ENCODE measurements around the gene USP5. TPM values are rescaled to one million over a fixed set of nuclear protein-coding genes. Genes with fewer than 3 reads are reported as not detected.

Gene USP5
- polyA plus RNA-seq, 1 donor, result 49.7 TPM

GRCh38 chr12:6819106-6820030 is 32.6 kb upstream of the USP5 start:
- WGBS (ENCODE audit: insufficient coverage, low lambda C conversion rate), result 100% methylated on average over 1 of the region's 13 CpGs
- no peak for DNase-seq
- Histone ChIP-seq H3K9me3 (ENCODE audit: control insufficient read depth, low read depth, low read length) (no peaks in the 10 kb centered on the region), H3K4me3 (ENCODE audit: low read length) (no peak overlapping the region), H3K27me3 (ENCODE audit: control insufficient read depth, insufficient read depth, low read length) (peaks cover 30% of the 10 kb centered on the region), H3K4me1 (ENCODE audit: control insufficient read depth, insufficient read depth, low read length) (peaks cover 15% of the 10 kb centered on the region), H3K27ac (ENCODE audit: low read length) (no peak overlapping the region), H3K36me3 (ENCODE audit: control insufficient read depth, insufficient read depth, low read length) (no peaks in the 10 kb centered on the region)

- no peaks in the 10 kb centered on the region for H3K36me3 ChIP-seq (ENCODE audit: control insufficient read depth, insufficient read depth, low read length)
- H3K27me3 ChIP-seq (ENCODE audit: control insufficient read depth, insufficient read depth, low read length), result peaks cover 25% of the 10 kb centered on the region
- H3K9me3 ChIP-seq (ENCODE audit: control insufficient read depth, low read depth, low read length), result no peaks in the 10 kb centered on the region
Observed at GRCh38 chr12:6820166-6820565, 31.8 kb upstream of the USP5 start.

GRCh38 chr12:6821591-6822425 is 30.1 kb upstream of the USP5 start, which contains the start of gene GPR162:
TSS of gene GPR162 (plus strand) at chr12:6821821. CDS start at chr12:6823899, 2,078 bp downstream.
- Histone ChIP-seq H3K36me3 (ENCODE audit: control insufficient read depth, insufficient read depth, low read length) (no peaks in the 10 kb centered on the region), H3K27me3 (ENCODE audit: control insufficient read depth, insufficient read depth, low read length) (peaks cover 25% of the 10 kb centered on the region), H3K4me3 (ENCODE audit: low read length) (peak within 1 kb of the TSS; percentile 41), H3K4me1 (ENCODE audit: control insufficient read depth, insufficient read depth, low read length) (peaks cover 20% of the 10 kb centered on the region), H3K27ac (ENCODE audit: low read length) (no peak within 1 kb of the TSS), H3K9me3 (ENCODE audit: control insufficient read depth, low read depth, low read length) (no peaks in the 10 kb centered on the region)
- peak in 1 of 2 donors; percentile 60 for DNase-seq
- no CpG with 5 or more reads among the region's 28 CpGs for WGBS (ENCODE audit: insufficient coverage, low lambda C conversion rate)

More at GRCh38 chr12:6820166-6820565, 31.8 kb upstream of the USP5 start:
- Histone ChIP-seq H3K4me1 (ENCODE audit: control insufficient read depth, insufficient read depth, low read length) (peaks cover 15% of the 10 kb centered on the region), H3K27ac (ENCODE audit: low read length) (no peak overlapping the region), H3K4me3 (ENCODE audit: low read length) (no peak overlapping the region)
- no peak for DNase-seq
- WGBS (ENCODE audit: insufficient coverage, low lambda C conversion rate), result no CpG with 5 or more reads among the region's 5 CpGs

- no peak for DNase-seq
- WGBS (ENCODE audit: insufficient coverage, low lambda C conversion rate), result no CpG with 5 or more reads among the region's 7 CpGs
- Histone ChIP-seq H3K36me3 (ENCODE audit: control insufficient read depth, insufficient read depth, low read length) (no peaks in the 10 kb centered on the region), H3K9me3 (ENCODE audit: control insufficient read depth, low read depth, low read length) (no peaks in the 10 kb centered on the region), H3K27me3 (ENCODE audit: control insufficient read depth, insufficient read depth, low read length) (peaks cover 25% of the 10 kb centered on the region), H3K27ac (ENCODE audit: low read length) (no peak overlapping the region), H3K4me1 (ENCODE audit: control insufficient read depth, insufficient read depth, low read length) (peaks cover 28% of the 10 kb centered on the region), H3K4me3 (ENCODE audit: low read length) (no peak overlapping the region)
Observed at GRCh38 chr12:6822426-6823135, 29.4 kb upstream of the USP5 start.

- Histone ChIP-seq H3K4me1 (ENCODE audit: control insufficient read depth, insufficient read depth, low read length) (peaks cover 32% of the 10 kb centered on the region), H3K4me3 (ENCODE audit: low read length) (no peak overlapping the region), H3K9me3 (ENCODE audit: control insufficient read depth, low read depth, low read length) (no peaks in the 10 kb centered on the region), H3K27me3 (ENCODE audit: control insufficient read depth, insufficient read depth, low read length) (peaks cover 25% of the 10 kb centered on the region), H3K36me3 (ENCODE audit: control insufficient read depth, insufficient read depth, low read length) (no peaks in the 10 kb centered on the region), H3K27ac (ENCODE audit: low read length) (no peak overlapping the region)
- no CpG with 5 or more reads among the region's 12 CpGs for WGBS (ENCODE audit: insufficient coverage, low lambda C conversion rate)
- DNase-seq, result no peak
Observed at GRCh38 chr12:6823182-6824084, 28.5 kb upstream of the USP5 start.

GRCh38 chr12:6824085-6824775 is 27.7 kb upstream of the USP5 start:
- no peak for DNase-seq
- Histone ChIP-seq H3K4me3 (ENCODE audit: low read length) (no peak overlapping the region), H3K27me3 (ENCODE audit: control insufficient read depth, insufficient read depth, low read length) (peaks cover 25% of the 10 kb centered on the region), H3K4me1 (ENCODE audit: control insufficient read depth, insufficient read depth, low read length) (peaks cover 32% of the 10 kb centered on the region), H3K9me3 (ENCODE audit: control insufficient read depth, low read depth, low read length) (no peaks in the 10 kb centered on the region), H3K36me3 (ENCODE audit: control insufficient read depth, insufficient read depth, low read length) (no peaks in the 10 kb centered on the region), H3K27ac (ENCODE audit: low read length) (no peak overlapping the region)
- WGBS (ENCODE audit: insufficient coverage, low lambda C conversion rate), result no CpG with 5 or more reads among the region's 37 CpGs

GRCh38 chr12:6824901-6825381 is 27.0 kb upstream of the USP5 start:
- H3K4me3 ChIP-seq (ENCODE audit: low read length), result no peak overlapping the region

GRCh38 chr12:6825398-6826124 is 26.4 kb upstream of the USP5 start:
- Histone ChIP-seq H3K4me1 (ENCODE audit: control insufficient read depth, insufficient read depth, low read length) (peaks cover 36% of the 10 kb centered on the region), H3K27ac (ENCODE audit: low read length) (no peak overlapping the region), H3K27me3 (ENCODE audit: control insufficient read depth, insufficient read depth, low read length) (peaks cover 18% of the 10 kb centered on the region), H3K36me3 (ENCODE audit: control insufficient read depth, insufficient read depth, low read length) (no peaks in the 10 kb centered on the region), H3K9me3 (ENCODE audit: control insufficient read depth, low read depth, low read length) (no peaks in the 10 kb centered on the region), H3K4me3 (ENCODE audit: low read length) (no peak overlapping the region)
- DNase-seq, result peak; percentile 76 to 78
- no CpG with 5 or more reads among the region's 19 CpGs for WGBS (ENCODE audit: insufficient coverage, low lambda C conversion rate)

More at GRCh38 chr12:6824901-6825381, 27.0 kb upstream of the USP5 start:
- Histone ChIP-seq H3K9me3 (ENCODE audit: control insufficient read depth, low read depth, low read length) (no peaks in the 10 kb centered on the region), H3K27ac (ENCODE audit: low read length) (no peak overlapping the region), H3K27me3 (ENCODE audit: control insufficient read depth, insufficient read depth, low read length) (peaks cover 21% of the 10 kb centered on the region), H3K4me1 (ENCODE audit: control insufficient read depth, insufficient read depth, low read length) (peaks cover 32% of the 10 kb centered on the region), H3K36me3 (ENCODE audit: control insufficient read depth, insufficient read depth, low read length) (no peaks in the 10 kb centered on the region)
- 39% methylated on average over 4 of the region's 12 CpGs for WGBS (ENCODE audit: insufficient coverage, low lambda C conversion rate)
- DNase-seq, result no peak
